Measurements from ENCODE around the gene RAVER2. TPM values are rescaled to one million over a fixed set of nuclear protein-coding genes. Genes with fewer than 3 reads are reported as not detected.

RAVER2 gene
- polyA plus RNA-seq, 1 donor (not counting 4 experiments of a cell fraction or from before 2014, with no cell fraction given) = 9.1 TPM

DNA sequence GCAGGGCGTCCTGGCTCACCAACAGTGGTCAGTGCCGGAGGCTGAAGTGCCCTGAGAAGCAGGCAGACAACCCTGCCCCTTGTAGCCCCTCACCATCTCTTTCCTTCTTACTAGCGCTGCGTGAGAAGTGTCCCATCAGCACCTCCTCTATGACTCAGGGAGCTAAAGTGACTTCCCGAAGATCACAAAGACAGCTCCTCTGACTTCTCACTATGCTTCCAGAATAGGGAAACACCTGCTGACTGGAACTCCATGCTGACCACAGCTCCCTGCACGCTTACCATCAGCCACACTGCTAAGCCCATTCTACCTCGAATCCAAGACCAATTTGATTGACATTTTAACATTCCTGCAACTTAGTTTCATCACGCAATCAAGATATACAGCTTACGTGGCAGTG lies 128.7 kb downstream of the RAVER2 start:
- dilution Hi-C loops (cut with MboI; ENCODE audit: extremely low pct_ligation_motif_present, low sequenced_read_pairs) = no loop called here
- no peak for FAIRE-seq

DNA sequence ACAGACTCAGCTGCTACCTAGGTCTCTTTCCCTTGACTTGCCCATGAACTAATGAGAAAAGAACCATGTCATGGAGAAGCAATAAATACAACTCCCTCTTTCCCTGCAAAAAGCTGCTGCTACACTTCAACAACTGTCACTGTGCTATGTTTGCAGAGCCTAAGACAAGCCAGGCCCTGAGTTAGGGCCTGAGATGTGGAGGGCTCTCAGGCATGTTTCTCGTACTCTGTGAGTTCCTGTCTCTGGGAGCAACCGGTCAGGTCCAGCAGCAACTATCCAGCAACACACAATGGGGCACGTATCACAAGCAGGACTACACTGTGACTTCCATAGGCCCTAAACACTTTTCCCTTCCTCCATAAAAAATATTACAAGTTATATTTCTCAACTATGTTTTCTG lies 129.8 kb downstream of the RAVER2 start:
- no peak overlapping the region for H3K4me2 ChIP-seq (ENCODE audit: control insufficient read depth, extremely low read depth, insufficient read depth, low read depth, low read length)
- H3K36me3 ChIP-seq (ENCODE audit: control insufficient read depth in 2 of 2, extremely low read depth in 1 of 2, insufficient read depth in 2 of 2, low read length in 2 of 2) = peaks cover 11 to 14% of the 10 kb centered on the region in 2 experiments
- no peaks in the 10 kb centered on the region for H3K9me3 ChIP-seq (ENCODE audit: control insufficient read depth, low read depth, low read length)
- H3K9ac ChIP-seq (ENCODE audit: control insufficient read depth, extremely low read depth, insufficient read depth, low read length) = no peak overlapping the region
- no peak for DNase-seq (ENCODE audit: low read depth, low spot score)
- no peaks in the 10 kb centered on the region for H4K20me1 ChIP-seq (ENCODE audit: control insufficient read depth, extremely low read depth, insufficient read depth, low read length)
- H3K27me3 ChIP-seq (ENCODE audit: control insufficient read depth, extremely low read depth, insufficient read depth, low read length) = no peaks in the 10 kb centered on the region
- H2AFZ ChIP-seq (ENCODE audit: control insufficient read depth, low read length) = no peak overlapping the region
- H3K27ac ChIP-seq (ENCODE audit: control insufficient read depth, insufficient read depth, low read length) = no peak overlapping the region
- no peak overlapping the region for H3K4me3 ChIP-seq (ENCODE audit: control insufficient read depth in 2 of 3, extremely low read depth in 1 of 3, insufficient read depth in 2 of 3, low read depth in 1 of 3, low read length in 3 of 3)
- dilution Hi-C loops (cut with MboI; ENCODE audit: extremely low pct_ligation_motif_present, low sequenced_read_pairs) = no loop called here
- no peaks in the 10 kb centered on the region for H3K4me1 ChIP-seq (ENCODE audit: control insufficient read depth, extremely low read depth, insufficient read depth, low read length)
- FAIRE-seq = no peak
- H3K9me1 ChIP-seq (ENCODE audit: control insufficient read depth, extremely low read depth, insufficient read depth, low read length) = no peaks in the 10 kb centered on the region
- TF ChIP-seq EZH2 (IDR thresholded peaks at IDR 0.05; ENCODE audit: low read length) (no peak), CTCF (optimal IDR thresholded peaks at IDR 0.05 in 1 of 3, IDR thresholded peaks at IDR 0.05 in 1 of 3, conservative IDR thresholded peaks at IDR 0.05 in 1 of 3; ENCODE audit: extremely low read depth in 1 of 3, insufficient read depth in 2 of 3, low read length in 3 of 3) (no peak)
- no peaks in the 10 kb centered on the region for H3K79me2 ChIP-seq (ENCODE audit: control insufficient read depth, insufficient read depth, low read length)

More for the DNA sequence above, 128.7 kb downstream of the RAVER2 start:
- Histone ChIP-seq H2AFZ (ENCODE audit: control insufficient read depth, low read length) (no peak overlapping the region), H3K9me1 (ENCODE audit: control insufficient read depth, extremely low read depth, insufficient read depth, low read length) (no peaks in the 10 kb centered on the region), H4K20me1 (ENCODE audit: control insufficient read depth, extremely low read depth, insufficient read depth, low read length) (no peaks in the 10 kb centered on the region), H3K27me3 (ENCODE audit: control insufficient read depth, extremely low read depth, insufficient read depth, low read length) (no peaks in the 10 kb centered on the region), H3K9ac (ENCODE audit: control insufficient read depth, extremely low read depth, insufficient read depth, low read length) (no peak overlapping the region), H3K4me2 (ENCODE audit: control insufficient read depth, extremely low read depth, insufficient read depth, low read depth, low read length) (no peak overlapping the region), H3K9me3 (ENCODE audit: control insufficient read depth, low read depth, low read length) (no peaks in the 10 kb centered on the region), H3K79me2 (ENCODE audit: control insufficient read depth, insufficient read depth, low read length) (no peaks in the 10 kb centered on the region), H3K36me3 (ENCODE audit: control insufficient read depth in 2 of 2, extremely low read depth in 1 of 2, insufficient read depth in 2 of 2, low read length in 2 of 2) (peaks cover 14 to 19% of the 10 kb centered on the region in 2 experiments), H3K4me3 (ENCODE audit: control insufficient read depth in 2 of 3, extremely low read depth in 1 of 3, insufficient read depth in 2 of 3, low read depth in 1 of 3, low read length in 3 of 3) (no peak overlapping the region), H3K27ac (ENCODE audit: control insufficient read depth, insufficient read depth, low read length) (no peak overlapping the region), H3K4me1 (ENCODE audit: control insufficient read depth, extremely low read depth, insufficient read depth, low read length) (no peaks in the 10 kb centered on the region)
- no peak for DNase-seq (ENCODE audit: low read depth, low spot score)
- TF ChIP-seq EZH2 (IDR thresholded peaks at IDR 0.05; ENCODE audit: low read length) (no peak), CTCF (optimal IDR thresholded peaks at IDR 0.05 in 1 of 3, IDR thresholded peaks at IDR 0.05 in 1 of 3, conservative IDR thresholded peaks at IDR 0.05 in 1 of 3; ENCODE audit: extremely low read depth in 1 of 3, insufficient read depth in 2 of 3, low read length in 3 of 3) (no peak)

Data from keratinocyte (primary cell).